OCI-LY1 (cell line): Measurements from ENCODE around the gene NOCT.

Source experiments
- H2AFZ ChIP-seq: fragments of 200-600 bp; sonication (generic), shearing (Covaris generic); 2 replicates; pipeline ENCODE4 v1.6.0; 2014; ENCODE audit warnings: antibody characterized with exemption, mild to moderate bottlenecking, low read length
- H3F3A ChIP-seq: fragments of 200-600 bp; sonication (generic), shearing (Covaris generic); 2 replicates; pipeline ENCODE4 v1.6.0; 2014; ENCODE audit warnings: mild to moderate bottlenecking, antibody characterized with exemption, low read length, moderate library complexity; ENCODE audit not compliant: insufficient read depth
- H3K27ac ChIP-seq: fragments of 200-600 bp; sonication (generic); 2 replicates; pipeline ENCODE4 v1.5.1; 2014; ENCODE audit warnings: low read length, mixed run types, mild to moderate bottlenecking, low read depth; ENCODE audit not compliant: poor library complexity, severe bottlenecking
- H3K27me3 ChIP-seq: fragments of 200-600 bp; sonication (generic); 2 replicates; pipeline ENCODE4 v1.6.0; 2014; ENCODE audit warnings: antibody characterized with exemption, mild to moderate bottlenecking, low read length, moderate library complexity; ENCODE audit not compliant: insufficient read depth
- H3K36me3 ChIP-seq: fragments of 200-600 bp; sonication (generic); 2 replicates; pipeline ENCODE4 v1.6.1; 2014; ENCODE audit warnings: mild to moderate bottlenecking, antibody characterized with exemption, low read length, moderate library complexity, mixed read lengths; ENCODE audit not compliant: insufficient read depth
- H3K4me1 ChIP-seq: fragments of 200-600 bp; sonication (generic); 2 replicates; pipeline ENCODE4 v1.5.1; 2014; ENCODE audit warnings: mild to moderate bottlenecking, low read length, moderate library complexity; ENCODE audit not compliant: insufficient read depth, severe bottlenecking
- H3K4me2 ChIP-seq: fragments of 200-600 bp; sonication (generic), shearing (Covaris generic); 2 replicates; pipeline ENCODE4 v1.6.1; 2014; ENCODE audit warnings: low read length
- H3K4me3 ChIP-seq: fragments of 200-600 bp; sonication (generic); 2 replicates; pipeline ENCODE4 v1.5.1; 2014; ENCODE audit warnings: low read length, low read depth, mild to moderate bottlenecking, mixed read lengths; ENCODE audit not compliant: poor library complexity, severe bottlenecking
- H3K79me2 ChIP-seq: fragments of 200-600 bp; shearing (Covaris generic); 2 replicates; pipeline ENCODE4 v1.6.1; 2016; ENCODE audit warnings: mixed run types, low read length, mixed read lengths; ENCODE audit not compliant: insufficient read depth
- H3K9ac ChIP-seq: fragments of 200-600 bp; sonication (generic), shearing (Covaris generic); 2 replicates; pipeline ENCODE4 v1.6.1; 2014; ENCODE audit warnings: mild to moderate bottlenecking, low read length, mixed read lengths
- H3K9me2 ChIP-seq: fragments of 200-600 bp; sonication (generic), shearing (Covaris generic); 2 replicates; pipeline ENCODE4 v1.6.1; 2014; ENCODE audit warnings: low read depth, mild to moderate bottlenecking, low read length, mixed read lengths
- H3K9me3 ChIP-seq: fragments of 200-600 bp; shearing (Covaris generic); 2 replicates; pipeline ENCODE4 v1.6.1; 2014; ENCODE audit warnings: low read length, mixed read lengths
- H4K20me1 ChIP-seq: fragments of 200-600 bp; sonication (generic), shearing (Covaris generic); 2 replicates; pipeline ENCODE4 v1.6.0; 2016; ENCODE audit warnings: mild to moderate bottlenecking, low read length; ENCODE audit not compliant: insufficient read depth
- EZH2 ChIP-seq: fragments of 200-600 bp; sonication (generic), shearing (Covaris generic); IDR thresholded peaks from 2 replicates; pipeline ENCODE4 v1.8.0; 2017; ENCODE audit warnings: borderline replicate concordance, mixed run types, mild to moderate bottlenecking, antibody characterized with exemption, low read length, moderate library complexity, mixed read lengths
- TF ChIP-seq, protein P1 (sequence below): fragments of 200-600 bp; sonication (generic), shearing (Covaris generic); IDR thresholded peaks from 2 replicates; pipeline ENCODE4 v1.5.1; 2017; ENCODE audit warnings: mild to moderate bottlenecking, antibody characterized with exemption, low read length, moderate library complexity, mixed read lengths

Gene NOCT

DNA sequence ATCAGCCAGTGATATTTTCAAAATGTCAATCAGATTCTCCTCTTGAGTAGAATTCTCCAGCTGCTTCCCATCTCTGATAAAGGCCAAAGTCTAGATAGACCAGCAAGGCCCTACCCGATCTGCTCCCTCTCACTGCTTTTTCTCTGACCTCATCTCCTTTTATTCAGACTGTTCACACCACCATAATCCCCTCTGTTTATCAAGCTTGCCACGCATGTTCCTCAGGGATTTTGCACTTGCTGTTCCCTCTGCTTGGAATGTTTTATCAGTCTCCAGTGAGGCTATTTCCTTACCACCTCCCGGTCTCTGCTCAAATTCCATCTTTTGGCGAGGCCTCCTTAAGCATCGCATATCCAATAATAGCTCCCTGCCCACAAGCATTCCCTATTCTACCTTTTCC lies 20.1 kb downstream of the NOCT start:
- Histone ChIP-seq H3K27me3 (no peaks in the 10 kb centered on the region), H3K9me3 (no peaks in the 10 kb centered on the region), H3K9me2 (no peaks in the 10 kb centered on the region), H3K4me3 (no peak overlapping the region), H3K4me1 (peaks cover 36% of the 10 kb centered on the region), H4K20me1 (no peaks in the 10 kb centered on the region), H3K36me3 (peaks cover 33% of the 10 kb centered on the region), H3K79me2 (peaks cover 94% of the 10 kb centered on the region), H3K27ac (no peak overlapping the region), H3F3A (no peaks in the 10 kb centered on the region; the same call in 1 of the 2 replicates), H3K4me2 (no peak overlapping the region), H2AFZ (no peak overlapping the region), H3K9ac (no peak overlapping the region)
- TF ChIP-seq EZH2 = no peak
- TF ChIP-seq, protein P1, sequence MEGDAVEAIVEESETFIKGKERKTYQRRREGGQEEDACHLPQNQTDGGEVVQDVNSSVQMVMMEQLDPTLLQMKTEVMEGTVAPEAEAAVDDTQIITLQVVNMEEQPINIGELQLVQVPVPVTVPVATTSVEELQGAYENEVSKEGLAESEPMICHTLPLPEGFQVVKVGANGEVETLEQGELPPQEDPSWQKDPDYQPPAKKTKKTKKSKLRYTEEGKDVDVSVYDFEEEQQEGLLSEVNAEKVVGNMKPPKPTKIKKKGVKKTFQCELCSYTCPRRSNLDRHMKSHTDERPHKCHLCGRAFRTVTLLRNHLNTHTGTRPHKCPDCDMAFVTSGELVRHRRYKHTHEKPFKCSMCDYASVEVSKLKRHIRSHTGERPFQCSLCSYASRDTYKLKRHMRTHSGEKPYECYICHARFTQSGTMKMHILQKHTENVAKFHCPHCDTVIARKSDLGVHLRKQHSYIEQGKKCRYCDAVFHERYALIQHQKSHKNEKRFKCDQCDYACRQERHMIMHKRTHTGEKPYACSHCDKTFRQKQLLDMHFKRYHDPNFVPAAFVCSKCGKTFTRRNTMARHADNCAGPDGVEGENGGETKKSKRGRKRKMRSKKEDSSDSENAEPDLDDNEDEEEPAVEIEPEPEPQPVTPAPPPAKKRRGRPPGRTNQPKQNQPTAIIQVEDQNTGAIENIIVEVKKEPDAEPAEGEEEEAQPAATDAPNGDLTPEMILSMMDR = no peak

DNA sequence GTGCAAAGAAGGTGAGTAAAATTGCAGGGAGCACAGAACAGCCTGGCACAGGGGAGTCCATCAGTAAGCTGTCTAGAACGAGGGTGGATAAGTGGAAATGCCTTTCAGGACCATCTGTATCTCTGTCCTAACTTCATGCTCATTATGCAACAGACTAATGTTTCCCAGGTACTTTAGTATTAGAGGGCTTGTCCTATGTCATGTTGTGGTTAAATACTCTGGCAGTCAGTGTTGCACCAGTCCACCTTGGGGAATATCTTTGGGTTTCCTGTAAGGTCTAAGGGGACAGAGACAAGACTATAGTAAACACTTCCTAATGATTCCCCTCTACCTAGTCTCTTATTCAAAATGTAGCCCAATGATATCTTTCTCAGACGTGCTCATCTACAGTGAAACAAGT lies 21.3 kb downstream of the NOCT start:
- no peak overlapping the region for H3K4me3 ChIP-seq
- H3K9me3 ChIP-seq = no peaks in the 10 kb centered on the region
- H3K27me3 ChIP-seq = no peaks in the 10 kb centered on the region
- no peak overlapping the region for H2AFZ ChIP-seq
- peaks cover 87% of the 10 kb centered on the region for H3K79me2 ChIP-seq
- H3K4me2 ChIP-seq = no peak overlapping the region
- peaks cover 35% of the 10 kb centered on the region for H3K4me1 ChIP-seq
- no peaks in the 10 kb centered on the region for H3K9me2 ChIP-seq
- H3K36me3 ChIP-seq = peaks cover 36% of the 10 kb centered on the region
- H4K20me1 ChIP-seq = no peaks in the 10 kb centered on the region
- H3K27ac ChIP-seq = no peak overlapping the region
- no peak overlapping the region for H3K9ac ChIP-seq
- no peak for TF ChIP-seq EZH2
- TF ChIP-seq, protein P1 = no peak
- H3F3A ChIP-seq = no peaks in the 10 kb centered on the region; the same call in 1 of the 2 replicates

DNA sequence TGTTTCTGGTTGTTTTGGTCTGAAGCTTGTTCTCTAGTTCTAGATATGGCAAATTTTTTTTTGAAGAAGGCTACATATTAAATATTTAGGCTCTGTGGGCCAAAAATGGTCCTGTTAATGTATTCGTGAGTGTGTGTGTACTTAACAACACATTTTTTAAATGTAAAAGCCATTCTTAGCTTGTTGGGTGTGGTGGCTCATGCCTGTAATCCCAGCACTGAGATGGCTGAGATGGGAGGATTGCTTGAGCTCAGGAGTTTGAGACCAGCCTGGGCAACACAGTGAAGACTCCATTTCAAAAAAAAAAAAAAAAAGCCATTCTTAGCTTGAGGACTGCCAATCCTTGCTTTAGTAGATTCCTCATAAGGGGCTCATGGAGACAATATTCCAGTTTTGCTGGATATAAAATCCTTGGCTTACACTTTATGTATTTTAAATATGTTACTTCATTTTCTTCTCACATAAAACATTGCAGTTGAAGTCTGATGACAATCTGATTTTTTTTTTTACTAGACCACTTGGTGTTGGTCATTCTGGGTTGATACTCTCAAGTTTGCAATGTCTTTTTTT lies 23.4 kb downstream of the NOCT start:
- no peak overlapping the region for H2AFZ ChIP-seq
- peaks cover 26% of the 10 kb centered on the region for H3K4me1 ChIP-seq
- H4K20me1 ChIP-seq = no peaks in the 10 kb centered on the region
- peaks cover 50% of the 10 kb centered on the region for H3K36me3 ChIP-seq
- TF ChIP-seq, protein P1 = no peak
- TF ChIP-seq EZH2 = no peak
- no peaks in the 10 kb centered on the region for H3K27me3 ChIP-seq
- H3F3A ChIP-seq = no peaks in the 10 kb centered on the region; the same call in 1 of the 2 replicates
- H3K9me2 ChIP-seq = no peaks in the 10 kb centered on the region
- H3K9me3 ChIP-seq = no peaks in the 10 kb centered on the region
- H3K79me2 ChIP-seq = peaks cover 66% of the 10 kb centered on the region
- H3K4me2 ChIP-seq = no peak overlapping the region
- H3K4me3 ChIP-seq = no peak overlapping the region
- no peak overlapping the region for H3K27ac ChIP-seq
- no peak overlapping the region for H3K9ac ChIP-seq
